ENCODE results near the gene ZNF563. TPM values are rescaled to one million over a fixed set of nuclear protein-coding genes. Genes with fewer than 3 reads are reported as not detected.

ZNF563 gene
- total and polyA plus RNA-seq, 10 of the 15 experiments (the other 5 are each of a cell fraction or from before 2014, with no cell fraction given): 1.7 to 6.4 (median 2.8) TPM

DNA sequence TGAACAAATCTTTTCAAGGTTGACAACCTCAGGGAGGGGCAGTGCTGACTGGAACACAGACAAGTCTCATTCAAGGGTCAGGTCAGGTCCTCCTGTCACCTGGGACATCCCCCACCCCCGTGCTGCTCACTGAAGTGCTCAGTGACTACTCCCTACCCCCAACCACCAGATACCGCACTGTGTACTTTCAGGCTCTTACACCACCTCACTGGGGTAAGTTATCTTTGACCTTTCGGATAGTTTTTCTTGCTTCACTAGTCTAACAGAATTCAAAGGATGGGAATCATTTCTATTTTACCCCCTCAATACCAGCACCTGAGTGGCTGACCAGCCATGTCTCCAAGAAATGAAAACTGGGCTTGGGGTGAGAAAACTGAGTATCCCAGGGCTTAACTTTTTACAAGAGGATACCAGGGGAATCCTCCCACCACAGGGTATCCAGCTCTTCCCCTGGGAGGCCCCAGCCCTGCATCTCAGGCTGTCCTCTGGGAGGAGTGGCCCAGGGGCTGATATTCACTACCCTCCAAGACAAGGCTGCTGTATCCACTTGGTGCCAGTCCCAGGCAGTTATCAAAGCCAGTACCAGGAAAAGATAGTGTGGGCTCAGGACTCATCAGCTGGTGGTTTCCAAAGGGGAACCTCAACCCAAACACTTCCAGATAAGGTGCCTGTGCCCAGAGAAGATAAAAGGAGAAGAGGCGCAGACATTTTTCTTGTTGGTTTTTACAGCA, 2.1 kb downstream of the ZNF563 start:
- FAIRE-seq (peak; percentile 88), ATAC-seq (peak; percentile 80), DNase-seq (ENCODE audit: low read depth, low spot score) (peak; percentile 82)
- ChIA-PET SMC1A (ENCODE audit: uncharacterized antibody, unreplicated experiment) (interaction anchor here (2.4 to 2.8 kb wide), 2 partner anchors 34 to 408 kb away, joined by 9 to 11 read pairs; partner anchors contain the start of genes ZNF442 and ZNF700), POLR2A (interaction anchor here (0.5 to 0.7 kb wide), 7 partner anchors 11 to 897 kb away, joined by 3 to 5 read pairs (median 4); partner anchors contain the start of genes ODAD3 and ZNF136), RAD21 (ENCODE audit: unreplicated experiment) (interaction anchor here (0.7 to 3.6 kb wide), 5 partner anchors 34 to 221 kb away, joined by 3 to 22 read pairs (median 5); partner anchors contain the start of genes ZNF44 and ZNF442), CTCF (no interaction called here)
- no peaks in the 10 kb centered on the region for H4K20me1 ChIP-seq (ENCODE audit: control insufficient read depth, insufficient read depth)
- no peaks in the 10 kb centered on the region for H3K27me3 ChIP-seq (replicated peaks in 1 of 2; ENCODE audit: control insufficient read depth in 2 of 2, insufficient read depth in 2 of 2, low read length in 1 of 2)
- in situ Hi-C loops (cut with MboI): no loop called here
- 3% methylated on average over 4 of the region's 4 CpGs for WGBS (ENCODE audit: insufficient coverage, insufficient replicate concordance, low lambda C conversion rate, missing lambda C conversion rate)
- peak overlapping the region; percentile 72 for H3K27ac ChIP-seq (ENCODE audit: control insufficient read depth, insufficient read depth)
- H3K4me1 ChIP-seq (ENCODE audit: control insufficient read depth, insufficient read depth, low read length): peaks cover 10% of the 10 kb centered on the region
- peak overlapping the region; percentile 64 for H3K4me2 ChIP-seq (ENCODE audit: control insufficient read depth, insufficient read depth)
- H3K36me3 ChIP-seq (ENCODE audit: control insufficient read depth in 2 of 2, insufficient read depth in 2 of 2, low read length in 1 of 2): no peaks in the 10 kb centered on the region
- peaks cover 3% of the 10 kb centered on the region for H3K9me3 ChIP-seq (replicated peaks; ENCODE audit: control insufficient read depth, insufficient read depth, low read length)
- peak overlapping the region; percentile 63 for H3K4me3 ChIP-seq
- H3K79me2 ChIP-seq (ENCODE audit: control insufficient read depth, insufficient read depth, low read length): peaks cover 8% of the 10 kb centered on the region
- BruUV-seq (replicated peaks): no TSS peak
- H2AFZ ChIP-seq (ENCODE audit: control insufficient read depth, low read depth, low read length): no peak overlapping the region
- intact Hi-C loops (cut with micrococcal nuclease; ENCODE audit: unreplicated experiment): loop anchor here (1.0 to 5.0 kb wide), 2 partner anchors 37 to 169 kb away; partner anchors contain the start of genes ZNF136 and ZNF44
- H3K9ac ChIP-seq (ENCODE audit: control insufficient read depth, insufficient read depth, low read length): peak overlapping the region; percentile 27
- TF ChIP-seq BACH1 (IDR thresholded peaks at IDR 0.05; ENCODE audit: borderline replicate concordance): peak; percentile 44; the same call in 1 of the 2 replicates
- 0 out of 2 replicates have a peak, but pooled peaks have one; percentile 18 for TF ChIP-seq SMARCA5 (IDR thresholded peaks at IDR 0.05)
- TF ChIP-seq, protein P1, sequence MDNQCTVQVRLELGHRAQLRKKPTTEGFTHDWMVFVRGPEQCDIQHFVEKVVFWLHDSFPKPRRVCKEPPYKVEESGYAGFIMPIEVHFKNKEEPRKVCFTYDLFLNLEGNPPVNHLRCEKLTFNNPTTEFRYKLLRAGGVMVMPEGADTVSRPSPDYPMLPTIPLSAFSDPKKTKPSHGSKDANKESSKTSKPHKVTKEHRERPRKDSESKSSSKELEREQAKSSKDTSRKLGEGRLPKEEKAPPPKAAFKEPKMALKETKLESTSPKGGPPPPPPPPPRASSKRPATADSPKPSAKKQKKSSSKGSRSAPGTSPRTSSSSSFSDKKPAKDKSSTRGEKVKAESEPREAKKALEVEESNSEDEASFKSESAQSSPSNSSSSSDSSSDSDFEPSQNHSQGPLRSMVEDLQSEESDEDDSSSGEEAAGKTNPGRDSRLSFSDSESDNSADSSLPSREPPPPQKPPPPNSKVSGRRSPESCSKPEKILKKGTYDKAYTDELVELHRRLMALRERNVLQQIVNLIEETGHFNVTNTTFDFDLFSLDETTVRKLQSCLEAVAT (IDR thresholded peaks at IDR 0.05): peak; percentile 77
- TF ChIP-seq ZNF384 (IDR thresholded peaks at IDR 0.05; ENCODE audit: borderline replicate concordance, low read depth, low read length): no peak
- TF ChIP-seq RELA (IDR thresholded peaks at IDR 0.05; ENCODE audit: borderline replicate concordance, partially characterized antibody): peak; percentile 96
- no peak for TF ChIP-seq BRCA1 (IDR thresholded peaks at IDR 0.05; ENCODE audit: low read depth, low read length)
- TF ChIP-seq HDGF (IDR thresholded peaks at IDR 0.05): no peak
- TF ChIP-seq ESRRA (IDR thresholded peaks at IDR 0.05; ENCODE audit: low read length): no peak
- 0 out of 2 replicates have a peak, but pooled peaks have one; percentile 34 for TF ChIP-seq POLR2A (IDR thresholded peaks at IDR 0.05; ENCODE audit: low read depth, low read length)
- peak; percentile 68; the same call in 1 of the 2 replicates for TF ChIP-seq CREM (IDR thresholded peaks at IDR 0.05; ENCODE audit: low read depth)
- TF ChIP-seq CBX3 (IDR thresholded peaks at IDR 0.05; ENCODE audit: borderline replicate concordance, low read depth): no peak
- TF ChIP-seq MTA2 (IDR thresholded peaks at IDR 0.05; ENCODE audit: low read depth): peak; percentile 66; the same call in 1 of the 2 replicates
- peak; percentile 54; the same call in 1 of the 2 replicates for TF ChIP-seq MTA3 (IDR thresholded peaks at IDR 0.05; ENCODE audit: borderline replicate concordance, low read length)
- TF ChIP-seq, protein P2, sequence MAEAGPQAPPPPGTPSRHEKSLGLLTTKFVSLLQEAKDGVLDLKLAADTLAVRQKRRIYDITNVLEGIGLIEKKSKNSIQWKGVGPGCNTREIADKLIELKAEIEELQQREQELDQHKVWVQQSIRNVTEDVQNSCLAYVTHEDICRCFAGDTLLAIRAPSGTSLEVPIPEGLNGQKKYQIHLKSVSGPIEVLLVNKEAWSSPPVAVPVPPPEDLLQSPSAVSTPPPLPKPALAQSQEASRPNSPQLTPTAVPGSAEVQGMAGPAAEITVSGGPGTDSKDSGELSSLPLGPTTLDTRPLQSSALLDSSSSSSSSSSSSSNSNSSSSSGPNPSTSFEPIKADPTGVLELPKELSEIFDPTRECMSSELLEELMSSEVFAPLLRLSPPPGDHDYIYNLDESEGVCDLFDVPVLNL (IDR thresholded peaks at IDR 0.05; ENCODE audit: low read depth, low read length): no peak
- 0 out of 2 replicates have a peak, but pooled peaks have one; percentile 48 for TF ChIP-seq TCF12 (IDR thresholded peaks at IDR 0.05; ENCODE audit: low read depth, low read length)
- TF ChIP-seq SP1 (IDR thresholded peaks at IDR 0.05; ENCODE audit: low read depth, low read length): peak; percentile 80
- TF ChIP-seq FOS (IDR thresholded peaks at IDR 0.05; ENCODE audit: borderline replicate concordance, extremely low read depth, insufficient read length): no peak
- no peak for TF ChIP-seq SMAD5 (IDR thresholded peaks at IDR 0.05; ENCODE audit: low read depth)
- TF ChIP-seq, protein P3, sequence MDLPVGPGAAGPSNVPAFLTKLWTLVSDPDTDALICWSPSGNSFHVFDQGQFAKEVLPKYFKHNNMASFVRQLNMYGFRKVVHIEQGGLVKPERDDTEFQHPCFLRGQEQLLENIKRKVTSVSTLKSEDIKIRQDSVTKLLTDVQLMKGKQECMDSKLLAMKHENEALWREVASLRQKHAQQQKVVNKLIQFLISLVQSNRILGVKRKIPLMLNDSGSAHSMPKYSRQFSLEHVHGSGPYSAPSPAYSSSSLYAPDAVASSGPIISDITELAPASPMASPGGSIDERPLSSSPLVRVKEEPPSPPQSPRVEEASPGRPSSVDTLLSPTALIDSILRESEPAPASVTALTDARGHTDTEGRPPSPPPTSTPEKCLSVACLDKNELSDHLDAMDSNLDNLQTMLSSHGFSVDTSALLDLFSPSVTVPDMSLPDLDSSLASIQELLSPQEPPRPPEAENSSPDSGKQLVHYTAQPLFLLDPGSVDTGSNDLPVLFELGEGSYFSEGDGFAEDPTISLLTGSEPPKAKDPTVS (IDR thresholded peaks at IDR 0.05; ENCODE audit: low read depth, low read length): no peak
- TF ChIP-seq EP300 (IDR thresholded peaks at IDR 0.05; ENCODE audit: borderline replicate concordance in 1 of 2, control insufficient read depth in 1 of 2, low read depth in 2 of 2, low read length in 2 of 2): peak; percentile 39 to 69; a peak in 2 of 4 replicates
- TF ChIP-seq BMI1 (IDR thresholded peaks at IDR 0.05; ENCODE audit: borderline replicate concordance): no peak
- peak; percentile 57; the same call in 1 of the 2 replicates for TF ChIP-seq CBFB (IDR thresholded peaks at IDR 0.05; ENCODE audit: low read depth)

Measured in GM12878 (cell line).